Stimulated activated CD8-positive, alpha-beta memory T cell treated with anti-CD3 and anti-CD28 coated beads, Interleukin-15, amount 100 ng/mL, for 48 hours (primary cell): ENCODE data around the gene AP2A2.

ENCODE experiments used
- DNase-seq, 2 donors: peaks; one replicate each; pipeline ENCODE4 v3.0.0-alpha.2; 2020; ENCODE audit warnings: low read depth in 2 of 2

The AP2A2 gene

GRCh38 chr11:924406-925157, 1.1 kb upstream of the AP2A2 start:
- no peak for DNase-seq

- no peak for DNase-seq
Measured at GRCh38 chr11:925158-925495, 543 bp upstream of the AP2A2 start.

- DNase-seq, result no peak
Measured at GRCh38 chr11:926341-926916, 759 bp downstream of the AP2A2 start.

- DNase-seq, result no peak
Measured at GRCh38 chr11:927871-928270, 2.2 kb downstream of the AP2A2 start.

- no peak for DNase-seq
Measured at GRCh38 chr11:928786-929185, 3.1 kb downstream of the AP2A2 start.

- DNase-seq, result no peak
Measured at GRCh38 chr11:929405-929804, 3.7 kb downstream of the AP2A2 start.

- no peak for DNase-seq
Measured at GRCh38 chr11:931385-931784, 5.7 kb downstream of the AP2A2 start.

GRCh38 chr11:932435-932834, 6.8 kb downstream of the AP2A2 start:
- DNase-seq, result no peak

GRCh38 chr11:933142-933851, 7.6 kb downstream of the AP2A2 start:
- DNase-seq, result no peak

GRCh38 chr11:933936-934335, 8.3 kb downstream of the AP2A2 start:
- no peak for DNase-seq

GRCh38 chr11:934527-934926, 8.9 kb downstream of the AP2A2 start:
- no peak for DNase-seq

GRCh38 chr11:936199-936598, 10.5 kb downstream of the AP2A2 start:
- DNase-seq, result no peak

GRCh38 chr11:937841-938261, 12.2 kb downstream of the AP2A2 start:
- no peak for DNase-seq

GRCh38 chr11:940496-941135, 14.9 kb downstream of the AP2A2 start:
- no peak for DNase-seq

- no peak for DNase-seq
Measured at GRCh38 chr11:942823-943222, 17.2 kb downstream of the AP2A2 start.

GRCh38 chr11:944711-945470, 19.2 kb downstream of the AP2A2 start:
- DNase-seq, result no peak

GRCh38 chr11:945986-946385, 20.3 kb downstream of the AP2A2 start:
- DNase-seq, result no peak

GRCh38 chr11:947744-948143, 22.1 kb downstream of the AP2A2 start:
- DNase-seq, result no peak

GRCh38 chr11:951507-951906, 25.8 kb downstream of the AP2A2 start:
- no peak for DNase-seq

- DNase-seq, result no peak
Measured at GRCh38 chr11:952406-953385, 27.0 kb downstream of the AP2A2 start.

GRCh38 chr11:953512-953911, 27.8 kb downstream of the AP2A2 start:
- DNase-seq, result no peak
